GM21390 (cell line): ENCODE measurements around the gene TMEM209.
"Not testable (repeated sequence)": the region's sequence is repeated elsewhere in the genome, so short reads cannot be mapped to it uniquely, and the experiment has no call there.

Experiments used
- ATAC-seq: cut with Tn5 transposase; IDR thresholded peaks from one replicate; pipeline ENCODE4 v1.9.1; 2021; ENCODE audit not compliant: unreplicated experiment

Gene TMEM209

GRCh38 chr7:130218806-130219620, 13.8 kb upstream of the TMEM209 start:
- ATAC-seq: no peak

- no peak for ATAC-seq
Observed at GRCh38 chr7:130216750-130217149, 11.5 kb upstream of the TMEM209 start.

GRCh38 chr7:130216025-130216424, 10.8 kb upstream of the TMEM209 start:
- ATAC-seq: no peak

GRCh38 chr7:130213828-130214227, 8.6 kb upstream of the TMEM209 start:
- ATAC-seq: no peak

GRCh38 chr7:130210181-130210935, 5.2 kb upstream of the TMEM209 start:
- ATAC-seq: no peak

GRCh38 chr7:130208516-130208915, 3.3 kb upstream of the TMEM209 start:
- ATAC-seq: no peak

- no peak for ATAC-seq
Observed at GRCh38 chr7:130207642-130208041, 2.4 kb upstream of the TMEM209 start, which contains the start of gene SSMEM1. SSMEM1 (plus strand) TSS chr7:130207860; CDS start chr7:130207911, 51 bp downstream.

GRCh38 chr7:130207033-130207432, 1.8 kb upstream of the TMEM209 start:
- ATAC-seq: no peak

- ATAC-seq: no peak
Observed at GRCh38 chr7:130201796-130202195, 3.4 kb downstream of the TMEM209 start.

GRCh38 chr7:130197094-130197493, 8.1 kb downstream of the TMEM209 start:
- no peak for ATAC-seq

GRCh38 chr7:130196476-130196875, 8.7 kb downstream of the TMEM209 start:
- ATAC-seq: no peak

- ATAC-seq: no peak
Observed at GRCh38 chr7:130195396-130195795, 9.8 kb downstream of the TMEM209 start.

- no peak for ATAC-seq
Observed at GRCh38 chr7:130191791-130192190, 13.4 kb downstream of the TMEM209 start.

- no peak for ATAC-seq
Observed at GRCh38 chr7:130189343-130189742, 15.9 kb downstream of the TMEM209 start.

- ATAC-seq: no peak
Observed at GRCh38 chr7:130187360-130187759, 17.8 kb downstream of the TMEM209 start.

- ATAC-seq: not testable (repeated sequence)
Observed at GRCh38 chr7:130184349-130184748, 20.9 kb downstream of the TMEM209 start.

GRCh38 chr7:130182990-130183389, 22.2 kb downstream of the TMEM209 start:
- ATAC-seq: peak; percentile 91

- no peak for ATAC-seq
Observed at GRCh38 chr7:130181263-130181605, 24.0 kb downstream of the TMEM209 start.

- ATAC-seq: no peak
Observed at GRCh38 chr7:130180571-130181262, 24.5 kb downstream of the TMEM209 start.

- no peak for ATAC-seq
Observed at GRCh38 chr7:130179631-130180030, 25.6 kb downstream of the TMEM209 start.

GRCh38 chr7:130178251-130178650, 27.0 kb downstream of the TMEM209 start:
- no peak for ATAC-seq
